CD14-positive monocyte (primary cell): ENCODE results near the gene TAF11L7. TPM values are rescaled to one million over a fixed set of nuclear protein-coding genes. Genes with fewer than 3 reads are reported as not detected.
A peak's percentile ranks its signal among the peaks of the same experiment; 100 is the strongest.

Source experiments
- DNase-seq, 3 donors: peaks; one replicate each; pipeline ENCODE4 v3.0.0-alpha.2; 2011 to 2022
- H2AFZ ChIP-seq: 2 replicates; pipeline ENCODE4 v1.6.0; 2012; ENCODE audit warnings: mild to moderate bottlenecking, low read depth, low read length, inconsistent platforms; ENCODE audit not compliant: insufficient read depth, poor library complexity, severe bottlenecking
- H3K27ac ChIP-seq, 2 donors: 1 replicate in 1 of 2; 2 replicates in 1 of 2; pipeline ENCODE4 v1.5.1; 2012 to 2013; ENCODE audit warnings: low read length in 2 of 2, control low read depth in 1 of 2, inconsistent platforms in 1 of 2, low read depth in 1 of 2, mild to moderate bottlenecking in 1 of 2
- H3K27me3 ChIP-seq, 2 donors: one replicate each; pipeline versions ENCODE4 v1.6.0 to v1.6.1; 2011 to 2013; ENCODE audit warnings: low read length in 2 of 2; ENCODE audit not compliant: control insufficient read depth in 2 of 2, insufficient read depth in 2 of 2
- H3K36me3 ChIP-seq, 2 donors: replicated peaks in 1 of 2; 1 replicate in 1 of 2; 2 replicates in 1 of 2; pipeline versions ENCODE4 v1.5.1 to v1.6.1; 2012 to 2013; ENCODE audit warnings: low read length in 2 of 2, control low read depth in 1 of 2, inconsistent platforms in 1 of 2, mild to moderate bottlenecking in 1 of 2; ENCODE audit not compliant: insufficient read depth in 2 of 2, control insufficient read depth in 1 of 2
- H3K4me1 ChIP-seq, 2 donors: 1 replicate in 1 of 2; 2 replicates in 1 of 2; pipeline versions ENCODE4 v1.5.1 to v1.6.1; 2012 to 2013; ENCODE audit warnings: low read length in 2 of 2, control low read depth in 1 of 2, inconsistent platforms in 1 of 2, mild to moderate bottlenecking in 1 of 2, moderate library complexity in 1 of 2; ENCODE audit not compliant: insufficient read depth in 2 of 2, control insufficient read depth in 1 of 2
- H3K4me2 ChIP-seq: replicated peaks from 2 replicates; pipeline ENCODE3; 2012; ENCODE audit warnings: low read length, moderate library complexity, mild to moderate bottlenecking; ENCODE audit not compliant: poor library complexity, severe bottlenecking; ENCODE audit errors: extremely low read depth
- H3K4me3 ChIP-seq, 3 experiments: fragments of 200-600 bp in 1 of 3; sonication (generic) in 1 of 3; replicated peaks in 1 of 3; 1 replicate in 2 of 3; 2 replicates in 1 of 3; pipeline ENCODE4 v1.5.1; 2011 to 2013; ENCODE audit warnings: low read length in 3 of 3, mild to moderate bottlenecking in 3 of 3, control low read depth in 2 of 3, low read depth in 2 of 3, inconsistent platforms in 1 of 3, moderate library complexity in 1 of 3
- H3K79me2 ChIP-seq: 2 replicates; pipeline ENCODE4 v1.6.0; 2012; ENCODE audit warnings: mild to moderate bottlenecking, control low read depth, inconsistent platforms, low read length, moderate library complexity; ENCODE audit not compliant: insufficient read depth
- H3K9ac ChIP-seq: 2 replicates; pipeline ENCODE4 v1.6.0; 2017; ENCODE audit warnings: low read length, mild to moderate bottlenecking; ENCODE audit not compliant: insufficient read depth, poor library complexity, severe bottlenecking
- H3K9me3 ChIP-seq, 2 donors: replicated peaks in 1 of 2; 1 replicate in 1 of 2; 2 replicates in 1 of 2; pipeline versions ENCODE4 v1.5.1 to v1.6.1; 2012 to 2013; ENCODE audit warnings: low read length in 2 of 2, control low read depth in 1 of 2; ENCODE audit not compliant: control insufficient read depth in 1 of 2, insufficient read depth in 1 of 2
- H4K20me1 ChIP-seq: 2 replicates; pipeline ENCODE4 v1.6.0; 2012; ENCODE audit warnings: mild to moderate bottlenecking, low read length, control low read depth, moderate library complexity; ENCODE audit not compliant: insufficient read depth
- H3K27ac Mint-ChIP-seq, 7 donors: one replicate each; pipeline ENCODE4 v1.8.0; 2020; ENCODE audit warnings: mild to moderate bottlenecking in 7 of 7, mixed read lengths in 7 of 7, moderate library complexity in 6 of 7, inconsistent platforms in 2 of 7
- H3K27me3 Mint-ChIP-seq, 3 donors: one replicate each; pipeline ENCODE4 v1.8.0; 2021 to 2022; ENCODE audit warnings: low read depth in 3 of 3, mild to moderate bottlenecking in 3 of 3, mixed read lengths in 3 of 3, moderate library complexity in 3 of 3, inconsistent platforms in 1 of 3
- H3K36me3 Mint-ChIP-seq, 2 donors: one replicate each; pipeline ENCODE4 v1.8.0; 2020; ENCODE audit warnings: mixed read lengths in 2 of 2, inconsistent platforms in 1 of 2, mild to moderate bottlenecking in 1 of 2
- H3K4me1 Mint-ChIP-seq: one replicate; pipeline ENCODE4 v1.8.0; 2020; ENCODE audit warnings: mild to moderate bottlenecking, mixed read lengths
- H3K4me3 Mint-ChIP-seq, 2 donors: one replicate each; pipeline ENCODE4 v1.8.0; 2020; ENCODE audit warnings: mild to moderate bottlenecking in 2 of 2, mixed read lengths in 2 of 2, moderate library complexity in 1 of 2
- H3K9me3 Mint-ChIP-seq, 7 donors: one replicate each; pipeline ENCODE4 v1.8.0; 2020 to 2022; ENCODE audit warnings: mixed read lengths in 7 of 7, mild to moderate bottlenecking in 6 of 7, moderate library complexity in 6 of 7, inconsistent platforms in 2 of 7
- CTCF ChIP-seq: fragments of 200-600 bp; IDR thresholded peaks from one replicate; pipeline ENCODE4 v1.8.0; 2022; ENCODE audit warnings: antibody characterized with exemption, mild to moderate bottlenecking
- WGBS: methylation state at CpG from one replicate; pipeline ENCODE4 v1.1.5; 2013; ENCODE audit warnings: missing lambda C conversion rate; ENCODE audit not compliant: insufficient coverage; 5-methylcytosine and 5-hydroxymethylcytosine counted together
- intact Hi-C, 2 donors: fragments of 100-400 bp; cut with micrococcal nuclease; formaldehyde crosslinking; loops; one replicate each; pipeline versions ENCODE4 v1.15.0 to v1.15.1; 2023
- polyA plus RNA-seq, 3 donors: library from polyadenylated mRNA; depleted of rRNA in 1 of 3; unstranded in 2 of 3; stranded (reverse) in 1 of 3; fragments of 300-500 nt in 2 of 3; fragments of >200 nt in 1 of 3; fragmentation: Illumina TruSeq in 2 of 3; gene quantifications; 1 replicate in 2 of 3; 2 replicates in 1 of 3; pipeline ENCODE4 v1.2.3, GENCODE V29; 2012 to 2021

Gene TAF11L7
- polyA plus RNA-seq, 3 donors: not detected

- Histone ChIP-seq H3K9me3 (peaks cover 1 to 6% of the 10 kb centered on the region in 2 donors), H3K4me2 (no peak overlapping the region), H3K4me3 (no peak overlapping the region), H3K27ac (no peak overlapping the region), H3K4me1 (no peaks in the 10 kb centered on the region), H3K9ac (no peak overlapping the region), H4K20me1 (no peaks in the 10 kb centered on the region), H2AFZ (no peak overlapping the region), H3K36me3 (no peaks in the 10 kb centered on the region), H3K79me2 (no peaks in the 10 kb centered on the region), H3K27me3 (no peaks in the 10 kb centered on the region)
- intact Hi-C loops: no loop called here
- Mint-ChIP-seq H3K4me1 (no peaks in the 10 kb centered on the region), H3K36me3 (no peaks in the 10 kb centered on the region), H3K9me3 (peaks cover 0 to 18% (median 6%) of the 10 kb centered on the region in 7 donors), H3K27me3 (peaks cover 0 to 2% (median 0%) of the 10 kb centered on the region in 3 donors), H3K4me3 (no peak overlapping the region), H3K27ac (peak overlapping the region in 1 of 7 donors; percentile 23)
- WGBS: 96% methylated on average over 11 of the region's 11 CpGs
- no peak for TF ChIP-seq CTCF
- DNase-seq: no peak
Measured at GRCh38 chr5:17625686-17626085, 40.1 kb upstream of the TAF11L7 start.

GRCh38 chr5:17620627-17621026, 35.1 kb upstream of the TAF11L7 start:
- Histone ChIP-seq H4K20me1 (no peaks in the 10 kb centered on the region), H3K4me2 (no peak overlapping the region), H3K4me1 (no peaks in the 10 kb centered on the region), H3K4me3 (no peak overlapping the region), H3K9ac (no peak overlapping the region), H3K36me3 (no peaks in the 10 kb centered on the region), H3K27me3 (no peaks in the 10 kb centered on the region), H3K9me3 (peaks cover 7 to 13% of the 10 kb centered on the region in 2 donors), H2AFZ (no peak overlapping the region), H3K79me2 (no peaks in the 10 kb centered on the region), H3K27ac (no peak overlapping the region)
- Mint-ChIP-seq H3K4me1 (no peaks in the 10 kb centered on the region), H3K27ac (no peak overlapping the region), H3K27me3 (peaks cover 0 to 3% (median 0%) of the 10 kb centered on the region in 3 donors), H3K4me3 (no peak overlapping the region), H3K36me3 (no peaks in the 10 kb centered on the region), H3K9me3 (peaks cover 4 to 22% (median 8%) of the 10 kb centered on the region in 7 donors)
- DNase-seq: no peak
- TF ChIP-seq CTCF: no peak
- intact Hi-C loops: no loop called here
- WGBS: 94% methylated on average over 17 of the region's 17 CpGs
